ENCODE measurements around the gene NR6A1. TPM values are rescaled to one million over a fixed set of nuclear protein-coding genes. Genes with fewer than 3 reads are reported as not detected.

NR6A1 gene
- total RNA-seq, 1 experiment from 2014 or later, result 99.3 TPM

DNA sequence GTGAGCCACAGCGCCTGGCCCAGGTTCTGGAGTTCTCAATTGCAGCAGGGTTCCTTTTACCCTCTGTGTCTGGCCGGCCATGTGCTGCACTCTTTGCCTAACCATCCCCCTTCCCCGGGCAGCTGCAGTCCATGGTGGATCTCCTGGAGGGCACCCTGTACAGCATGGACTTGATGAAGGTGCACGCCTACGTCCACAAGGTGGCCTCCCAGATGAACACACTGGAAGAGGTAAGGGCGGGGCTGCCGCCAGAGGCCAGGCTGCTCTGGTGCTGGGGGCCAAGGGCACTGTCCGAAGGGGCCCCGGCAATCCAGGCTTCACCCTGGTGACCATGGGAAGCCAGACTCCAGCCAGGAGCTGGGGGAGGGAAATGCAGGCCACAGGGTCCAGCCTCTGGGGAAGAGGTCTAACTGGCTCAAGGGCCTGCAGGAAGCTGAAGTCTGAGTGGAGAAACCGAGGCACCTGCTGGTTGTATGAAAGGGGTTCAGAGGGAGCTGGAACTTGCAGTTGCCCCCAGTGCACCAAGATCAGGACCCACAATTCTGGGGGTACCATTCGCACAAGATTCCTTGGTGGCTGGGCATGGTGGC, 23.9 kb upstream of the NR6A1 start:
- H3K4me1 Mint-ChIP-seq, result peaks cover 8 to 11% of the 10 kb centered on the region in 2 experiments
- H3K4ac ChIP-seq (ENCODE audit: low read depth, low read length), result no peak overlapping the region

More for the DNA sequence above, 23.9 kb upstream of the NR6A1 start:
- TF ChIP-seq CTCF (conservative IDR thresholded peaks at IDR 0.05), result peak; percentile 41; the same call in 2 of the 3 replicates
- Histone ChIP-seq H3K56ac (ENCODE audit: insufficient read length, low read depth, low read length) (no peak overlapping the region), H3K18ac (ENCODE audit: insufficient read length, low read depth, low read length) (no peak overlapping the region), H3K14ac (ENCODE audit: insufficient read depth, low read length) (no peak overlapping the region), H3K23me2 (ENCODE audit: insufficient read length, low read depth, low read length, poor library complexity, severe bottlenecking) (no peaks in the 10 kb centered on the region), H3K27ac (ENCODE audit: insufficient read length, low read depth, low read length) (no peak overlapping the region), H3K9me3 (ENCODE audit: control insufficient read depth, low read depth, low read length) (no peaks in the 10 kb centered on the region), H3K9ac (ENCODE audit: extremely low read depth, insufficient read length, low read length) (no peak overlapping the region), H3K23ac (ENCODE audit: insufficient read length, low read depth, low read length) (no peak overlapping the region), H2BK5ac (ENCODE audit: insufficient read length, low read length) (no peak overlapping the region), H2BK120ac (ENCODE audit: low read depth, low read length, poor library complexity, severe bottlenecking) (no peak overlapping the region), H2BK20ac (ENCODE audit: low read depth, low read length, poor library complexity, severe bottlenecking) (no peak overlapping the region), H2BK12ac (ENCODE audit: insufficient read length, low read depth, low read length) (no peak overlapping the region), H2AFZ (ENCODE audit: low read length) (no peak overlapping the region), H2BK15ac (ENCODE audit: low read depth, low read length) (no peak overlapping the region), H4K8ac (replicated peaks; ENCODE audit: insufficient read length, low read depth, low read length) (no peak overlapping the region), H3K4me2 (ENCODE audit: insufficient read depth, insufficient read length, low read length) (no peak overlapping the region), H3K79me1 (ENCODE audit: insufficient read depth, low read depth, low read length, poor library complexity, severe bottlenecking) (no peaks in the 10 kb centered on the region), H3T11ph (ENCODE audit: low read length) (no peak overlapping the region), H3K4me1 (ENCODE audit: insufficient read depth, low read length) (no peaks in the 10 kb centered on the region), H4K20me1 (ENCODE audit: control insufficient read depth, insufficient read depth, insufficient read length) (no peaks in the 10 kb centered on the region), H2AK5ac (ENCODE audit: insufficient read length, low read length) (no peak overlapping the region), H4K91ac (ENCODE audit: insufficient read length, low read depth, low read length) (no peak overlapping the region), H3K27me3 (ENCODE audit: insufficient read depth, low read length) (no peaks in the 10 kb centered on the region), H3K79me2 (ENCODE audit: insufficient read depth, low read length) (no peaks in the 10 kb centered on the region), H4K5ac (ENCODE audit: insufficient read length, low read depth, low read length) (no peak overlapping the region)
- Mint-ChIP-seq H3K9me3 (no peaks in the 10 kb centered on the region), H3K27ac (no peak overlapping the region), H3K36me3 (ENCODE audit: insufficient read depth in 1 of 3, low read depth in 3 of 3) (no peaks in the 10 kb centered on the region; a peak in 1 of 7 replicates), H3K4me3 (no peak overlapping the region), H3K27me3 (ENCODE audit: low read depth) (no peaks in the 10 kb centered on the region; the same call in 1 of the 2 replicates)
- no peak for DNase-seq
- no CpG with 5 or more reads among the region's 11 CpGs for WGBS (ENCODE audit: extremely low coverage, insufficient read length, low lambda C conversion rate)

Data from H9 (cell line).